H1 (cell line): ENCODE results near the gene EBPL. TPM values are rescaled to one million over a fixed set of nuclear protein-coding genes. Genes with fewer than 3 reads are reported as not detected.

Experiments
- BACH1 ChIP-seq: IDR thresholded peaks from 2 replicates; pipeline ENCODE4 v1.6.1; 2012; ENCODE audit warnings: low read length, improper control_type of control experiment
- BCL11A ChIP-seq, 2 experiments: IDR thresholded peaks; one replicate each; pipeline ENCODE4 v1.6.1; 2011; ENCODE audit warnings: low read depth in 2 of 2, low read length in 2 of 2, mild to moderate bottlenecking in 2 of 2
- BRCA1 ChIP-seq: IDR thresholded peaks from 2 replicates; pipeline ENCODE4 v1.6.1; 2012; ENCODE audit warnings: low read depth, low read length, improper control_type of control experiment
- CBX8 ChIP-seq: fragments of 300-800, 300-1000 bp; sonication (generic); IDR thresholded peaks from 2 replicates; pipeline ENCODE4 v1.7.1; 2016; ENCODE audit warnings: low read depth, low read length, borderline replicate concordance
- CEBPB ChIP-seq: IDR thresholded peaks from 2 replicates; pipeline ENCODE4 v1.6.1; 2012; ENCODE audit warnings: low read depth, low read length
- CREB1 ChIP-seq: IDR thresholded peaks from 2 replicates; pipeline ENCODE4 v1.6.1; 2012; ENCODE audit warnings: inconsistent platforms
- GABPA ChIP-seq: IDR thresholded peaks from 2 replicates; pipeline ENCODE4 v1.6.1; 2011; ENCODE audit warnings: mild to moderate bottlenecking, low read length, moderate library complexity, borderline replicate concordance; ENCODE audit not compliant: insufficient read depth
- KDM4A ChIP-seq: IDR thresholded peaks from one replicate; pipeline ENCODE4 v1.7.1; 2012; ENCODE audit warnings: low read depth, mild to moderate bottlenecking, moderate library complexity, low read length, inconsistent platforms; ENCODE audit not compliant: severe bottlenecking
- KDM5A ChIP-seq: fragments of 200-600 bp; IDR thresholded peaks from 2 replicates; pipeline ENCODE4 v1.7.1; 2012; ENCODE audit warnings: mild to moderate bottlenecking, low read length, inconsistent platforms, mixed read lengths
- NANOG ChIP-seq: IDR thresholded peaks from 2 replicates; pipeline ENCODE4 v1.6.1; 2011; ENCODE audit warnings: low read length, low read depth, mild to moderate bottlenecking, inconsistent platforms; ENCODE audit not compliant: insufficient read depth, poor library complexity, severe bottlenecking
- POLR2A ChIP-seq, 2 experiments: IDR thresholded peaks; 1 replicate in 1 of 2; 2 replicates in 1 of 2; pipeline ENCODE4 v1.6.1; 2011; ENCODE audit warnings: low read depth in 2 of 2, low read length in 2 of 2, mild to moderate bottlenecking in 2 of 2; ENCODE audit errors: control extremely low read depth in 1 of 2
- SP4 ChIP-seq: IDR thresholded peaks from 2 replicates; pipeline ENCODE4 v1.6.1; 2012; ENCODE audit warnings: low read length, inconsistent platforms
- SUZ12 ChIP-seq: fragments of 200-600 bp; sonication (generic); IDR thresholded peaks from 2 replicates; pipeline ENCODE4 v1.6.1; 2012; ENCODE audit warnings: mild to moderate bottlenecking, inconsistent platforms, low read length, moderate library complexity, mixed read lengths
- TBP ChIP-seq: IDR thresholded peaks from 2 replicates; pipeline ENCODE4 v1.6.1; 2011; ENCODE audit warnings: low read depth, low read length, improper control_type of control experiment
- TCF12 ChIP-seq: IDR thresholded peaks from 2 replicates; pipeline ENCODE4 v1.6.1; 2011; ENCODE audit warnings: low read depth, mild to moderate bottlenecking, low read length
- YY1 ChIP-seq: IDR thresholded peaks from 2 replicates; pipeline ENCODE4 v1.6.1; 2011; ENCODE audit warnings: low read depth, mild to moderate bottlenecking, low read length
- ZNF274 ChIP-seq: IDR thresholded peaks from 2 replicates; pipeline ENCODE4 v1.7.0; 2012; ENCODE audit warnings: low read length, borderline replicate concordance; ENCODE audit errors: extremely low read depth
- polyA plus RNA-seq, 7 experiments: library from polyadenylated mRNA; depleted of rRNA in 3 of 7; stranded (reverse) in 5 of 7; unstranded in 2 of 7; fragments of >200 nt in 5 of 7; fragments of 200-250 nt in 2 of 7; gene quantifications; 1 replicate in 5 of 7; 2 replicates in 1 of 7; 4 replicates in 1 of 7; pipeline versions ENCODE4 v1.2.1 to v1.2.3, GENCODE V29; 2011 to 2013; ENCODE audit warnings: missing spikeins in 2 of 7, mixed read lengths in 2 of 7
- total RNA-seq: library from RNA; stranded (reverse); fragmentation: NEBNext Ultra II Directional; extraction: Animal tissue kit (Norgen Biotek cat#: 25700); gene quantifications from 2 replicates; pipeline ENCODE4 v1.2.1, GENCODE V29; 2021
- TF ChIP-seq, protein P1 (sequence below): IDR thresholded peaks from 2 replicates; pipeline ENCODE4 v1.6.1; 2012; ENCODE audit warnings: inconsistent platforms
- TF ChIP-seq, protein P2 (sequence below): IDR thresholded peaks from 2 replicates; pipeline ENCODE4 v1.6.1; 2012; ENCODE audit warnings: inconsistent platforms

The EBPL gene
- total and polyA plus RNA-seq, 2 of the 8 experiments (the other 6 are each of a cell fraction or from before 2014, with no cell fraction given) = 130 to 204 TPM

DNA sequence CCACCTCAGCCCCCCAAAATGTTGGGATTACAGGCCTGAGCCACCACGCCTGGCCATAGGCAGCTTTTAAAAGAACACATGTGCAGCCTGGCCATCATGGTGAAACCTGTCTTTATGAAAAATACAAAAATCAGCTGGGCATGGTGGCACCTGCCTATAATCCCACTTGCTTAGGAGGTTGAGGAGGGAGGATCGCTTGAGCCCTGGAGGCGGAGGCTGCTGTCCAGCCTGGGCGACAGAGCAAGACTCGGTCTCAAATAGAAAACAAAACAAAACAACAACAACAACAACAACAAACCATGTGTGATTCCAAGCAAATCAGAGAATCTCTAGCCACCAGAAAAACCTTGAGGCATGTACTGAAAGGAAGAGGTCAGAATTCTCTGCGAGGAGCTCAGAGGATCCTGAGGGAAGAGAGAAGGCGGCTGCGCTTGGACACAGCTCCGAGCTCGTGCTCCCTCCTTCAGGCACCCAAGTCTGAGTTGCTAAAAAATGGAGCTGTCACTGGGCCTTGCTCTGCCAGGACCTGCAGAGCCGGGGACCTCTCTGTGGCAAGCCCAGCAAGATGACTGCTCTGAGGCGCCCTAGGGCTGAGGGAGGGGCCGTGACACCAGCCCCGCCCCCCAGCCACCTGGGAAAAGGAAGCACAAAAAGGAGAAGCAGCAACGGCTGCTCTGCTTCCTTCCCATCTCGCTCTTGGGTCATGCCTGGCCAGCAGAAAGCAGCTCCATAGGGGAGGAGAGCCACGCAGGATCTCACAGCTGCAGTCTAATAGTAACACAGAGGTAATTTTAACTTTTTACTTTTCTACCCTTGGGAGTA is 63.2 kb downstream of the EBPL start, which contains the start of gene ARL11 (continued):
- TF ChIP-seq KDM5A (no peak), TBP (peak; percentile 56; the same call in 1 of the 2 replicates), NANOG (no peak), ZNF274 (no peak), KDM4A (peak; percentile 8), SP4 (no peak), BCL11A (IDR thresholded peaks at IDR 0.05; ENCODE audit: low read depth in 2 of 2, low read length in 2 of 2) (no peak), SUZ12 (no peak), CEBPB (no peak), POLR2A (IDR thresholded peaks at IDR 0.05; ENCODE audit: control extremely low read depth in 1 of 2, low read depth in 2 of 2, low read length in 2 of 2) (peak in 1 of 2 experiments; percentile 56; a peak in 1 of 3 replicates), CBX8 (no peak), YY1 (peak; percentile 26; the same call in 1 of the 2 replicates), TCF12 (no peak), BRCA1 (no peak), BACH1 (no peak), CREB1 (peak; percentile 20; the same call in 1 of the 2 replicates), GABPA (no peak)
- TF ChIP-seq, protein P1, sequence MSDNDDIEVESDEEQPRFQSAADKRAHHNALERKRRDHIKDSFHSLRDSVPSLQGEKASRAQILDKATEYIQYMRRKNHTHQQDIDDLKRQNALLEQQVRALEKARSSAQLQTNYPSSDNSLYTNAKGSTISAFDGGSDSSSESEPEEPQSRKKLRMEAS = peak; percentile 59; the same call in 1 of the 2 replicates
- TF ChIP-seq, protein P2, sequence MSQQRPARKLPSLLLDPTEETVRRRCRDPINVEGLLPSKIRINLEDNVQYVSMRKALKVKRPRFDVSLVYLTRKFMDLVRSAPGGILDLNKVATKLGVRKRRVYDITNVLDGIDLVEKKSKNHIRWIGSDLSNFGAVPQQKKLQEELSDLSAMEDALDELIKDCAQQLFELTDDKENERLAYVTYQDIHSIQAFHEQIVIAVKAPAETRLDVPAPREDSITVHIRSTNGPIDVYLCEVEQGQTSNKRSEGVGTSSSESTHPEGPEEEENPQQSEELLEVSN = 0 out of 2 replicates have a peak, but pooled peaks have one; percentile 22
